ENCODE measurements around the gene RTL1.

Gene RTL1

GRCh38 chr14:100856056-100856950 lies 47.2 kb downstream of the RTL1 start:
- no peak overlapping the region for H3K27ac ChIP-seq
- no peak for TF ChIP-seq CTCF (conservative IDR thresholded peaks at IDR 0.05)
- no peak for TF ChIP-seq ZFX (IDR thresholded peaks at IDR 0.05)

- no peak for TF ChIP-seq CTCF (conservative IDR thresholded peaks at IDR 0.05)
- no peak for TF ChIP-seq ZFX (IDR thresholded peaks at IDR 0.05)
These were observed 48.1 kb downstream of the RTL1 start for GRCh38 chr14:100855256-100855930.

GRCh38 chr14:100854435-100854834 lies 49.1 kb downstream of the RTL1 start:
- TF ChIP-seq ZFX (IDR thresholded peaks at IDR 0.05) (no peak), CTCF (conservative IDR thresholded peaks at IDR 0.05) (no peak)
- H3K27ac ChIP-seq, result no peak overlapping the region

More at GRCh38 chr14:100855256-100855930, 48.1 kb downstream of the RTL1 start:
- no peak overlapping the region for H3K27ac ChIP-seq

GRCh38 chr14:100851946-100852620 lies 51.4 kb downstream of the RTL1 start:
- TF ChIP-seq ZFX (IDR thresholded peaks at IDR 0.05) (no peak), CTCF (conservative IDR thresholded peaks at IDR 0.05) (no peak)
- H3K27ac ChIP-seq, result no peak overlapping the region

- TF ChIP-seq CTCF (conservative IDR thresholded peaks at IDR 0.05) (0 out of 2 replicates have a peak, but pooled peaks have one; percentile 55), ZFX (IDR thresholded peaks at IDR 0.05) (no peak)
- no peak overlapping the region for H3K27ac ChIP-seq
These were observed 52.0 kb downstream of the RTL1 start for GRCh38 chr14:100851586-100851916.

GRCh38 chr14:100850841-100851585 lies 52.5 kb downstream of the RTL1 start:
- TF ChIP-seq ZFX (IDR thresholded peaks at IDR 0.05), result no peak
- peak; percentile 96 for TF ChIP-seq CTCF (conservative IDR thresholded peaks at IDR 0.05)

More at GRCh38 chr14:100850841-100851585, 52.5 kb downstream of the RTL1 start:
- H3K27ac ChIP-seq, result no peak overlapping the region

All from C4-2B (cell line).